Left ventricle myocardium inferior (tissue), 1 donor: ENCODE results near the gene ABCC3. TPM values are rescaled to one million over a fixed set of nuclear protein-coding genes. Genes with fewer than 3 reads are reported as not detected.

Experiments
- DNase-seq: peaks from one replicate; pipeline ENCODE4 v3.0.0-alpha.2; 2020
- H3K27ac ChIP-seq: fragments of 200-600 bp; replicated peaks from 2 replicates; pipeline ENCODE4 v1.8.0; 2021
- H3K27me3 ChIP-seq: fragments of 200-600 bp; 2 replicates; pipeline ENCODE4 v1.8.0; 2021; ENCODE audit warnings: low read depth
- H3K36me3 ChIP-seq: fragments of 200-600 bp; 2 replicates; pipeline ENCODE4 v1.8.0; 2021
- H3K4me1 ChIP-seq: fragments of 200-600 bp; 2 replicates; pipeline ENCODE4 v1.8.0; 2021
- H3K4me3 ChIP-seq: fragments of 200-600 bp; 2 replicates; pipeline ENCODE4 v1.8.0; 2021; ENCODE audit warnings: mild to moderate bottlenecking, moderate library complexity
- H3K9me3 ChIP-seq: fragments of 200-600 bp; replicated peaks from 2 replicates; pipeline ENCODE4 v1.8.0; 2021
- intact Hi-C: fragments of 100-400 bp; cut with micrococcal nuclease; formaldehyde crosslinking; loops from one replicate; pipeline ENCODE4 v1.11.0; 2022
- total RNA-seq: library from RNA; stranded (reverse); fragmentation: NEBNext Ultra II Directional; extraction: Animal tissue kit (Norgen Biotek cat#: 25700); gene quantifications from one replicate; pipeline ENCODE4 v1.2.1, GENCODE V29; 2021
- TF ChIP-seq, protein P1 (sequence below): fragments of 200-600 bp; IDR thresholded peaks from 2 replicates; pipeline ENCODE4 v1.8.0; 2021; ENCODE audit warnings: antibody characterized with exemption, mild to moderate bottlenecking, borderline replicate concordance
- donor health status: DM: no; HTN: yes; CAD: no; lungs with severe emphysema.

Gene ABCC3
- total RNA-seq, 1 donor from 2014 or later = 0.88 TPM

DNA sequence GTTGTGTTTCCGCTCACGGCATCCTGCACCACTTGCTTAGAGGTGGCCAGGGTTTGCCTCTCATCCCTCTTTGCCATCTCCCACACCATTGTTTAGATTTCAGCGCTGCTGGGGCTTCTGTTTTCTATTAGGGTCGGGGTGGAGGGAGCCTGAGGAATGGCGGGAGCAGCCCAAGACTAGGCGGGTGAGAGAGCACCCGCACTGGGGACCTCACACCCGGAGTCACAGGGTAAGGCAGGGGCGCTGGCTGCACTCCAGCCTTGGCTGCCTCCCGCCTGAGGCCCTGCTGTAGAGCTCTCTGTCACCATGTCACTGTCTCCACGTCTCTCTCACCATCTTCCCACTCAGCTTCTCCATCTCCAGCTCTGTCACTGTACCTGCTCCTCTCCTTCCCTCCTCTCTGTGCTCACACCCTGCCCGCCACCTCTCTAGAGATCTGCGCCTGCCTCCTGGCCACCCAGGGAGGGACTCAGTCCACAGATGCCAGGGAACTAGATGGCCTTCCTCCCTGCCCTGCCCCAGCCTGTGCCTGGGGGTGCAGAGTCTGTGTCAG is 32.8 kb upstream of the ABCC3 start:
- intact Hi-C loops = no loop called here
- no peaks in the 10 kb centered on the region for H3K9me3 ChIP-seq
- peaks cover 13% of the 10 kb centered on the region for H3K27me3 ChIP-seq
- no peaks in the 10 kb centered on the region for H3K36me3 ChIP-seq
- no peak for DNase-seq
- peaks cover 29% of the 10 kb centered on the region for H3K4me1 ChIP-seq
- H3K27ac ChIP-seq = no peak overlapping the region
- H3K4me3 ChIP-seq = no peak overlapping the region
- TF ChIP-seq, protein P1, sequence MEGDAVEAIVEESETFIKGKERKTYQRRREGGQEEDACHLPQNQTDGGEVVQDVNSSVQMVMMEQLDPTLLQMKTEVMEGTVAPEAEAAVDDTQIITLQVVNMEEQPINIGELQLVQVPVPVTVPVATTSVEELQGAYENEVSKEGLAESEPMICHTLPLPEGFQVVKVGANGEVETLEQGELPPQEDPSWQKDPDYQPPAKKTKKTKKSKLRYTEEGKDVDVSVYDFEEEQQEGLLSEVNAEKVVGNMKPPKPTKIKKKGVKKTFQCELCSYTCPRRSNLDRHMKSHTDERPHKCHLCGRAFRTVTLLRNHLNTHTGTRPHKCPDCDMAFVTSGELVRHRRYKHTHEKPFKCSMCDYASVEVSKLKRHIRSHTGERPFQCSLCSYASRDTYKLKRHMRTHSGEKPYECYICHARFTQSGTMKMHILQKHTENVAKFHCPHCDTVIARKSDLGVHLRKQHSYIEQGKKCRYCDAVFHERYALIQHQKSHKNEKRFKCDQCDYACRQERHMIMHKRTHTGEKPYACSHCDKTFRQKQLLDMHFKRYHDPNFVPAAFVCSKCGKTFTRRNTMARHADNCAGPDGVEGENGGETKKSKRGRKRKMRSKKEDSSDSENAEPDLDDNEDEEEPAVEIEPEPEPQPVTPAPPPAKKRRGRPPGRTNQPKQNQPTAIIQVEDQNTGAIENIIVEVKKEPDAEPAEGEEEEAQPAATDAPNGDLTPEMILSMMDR = no peak

DNA sequence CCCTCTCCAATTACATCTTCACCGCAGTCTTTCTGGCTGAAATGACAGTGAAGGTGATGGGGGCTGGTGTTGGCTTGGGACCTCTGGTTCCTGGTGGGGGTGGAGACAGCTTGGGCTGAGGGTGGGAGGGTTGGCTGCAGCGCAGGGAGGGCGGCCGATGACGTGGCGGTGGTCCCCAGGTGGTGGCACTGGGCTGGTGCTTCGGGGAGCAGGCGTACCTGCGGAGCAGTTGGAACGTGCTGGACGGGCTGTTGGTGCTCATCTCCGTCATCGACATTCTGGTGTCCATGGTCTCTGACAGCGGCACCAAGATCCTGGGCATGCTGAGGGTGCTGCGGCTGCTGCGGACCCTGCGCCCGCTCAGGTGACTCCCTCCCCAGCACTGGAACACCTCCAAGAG is 31.8 kb upstream of the ABCC3 start:
- no peaks in the 10 kb centered on the region for H3K9me3 ChIP-seq
- H3K4me3 ChIP-seq = no peak overlapping the region
- TF ChIP-seq, protein P1 = no peak
- peaks cover 29% of the 10 kb centered on the region for H3K4me1 ChIP-seq
- no peaks in the 10 kb centered on the region for H3K36me3 ChIP-seq
- intact Hi-C loops = no loop called here
- no peak overlapping the region for H3K27ac ChIP-seq
- peaks cover 17% of the 10 kb centered on the region for H3K27me3 ChIP-seq
- no peak for DNase-seq

DNA sequence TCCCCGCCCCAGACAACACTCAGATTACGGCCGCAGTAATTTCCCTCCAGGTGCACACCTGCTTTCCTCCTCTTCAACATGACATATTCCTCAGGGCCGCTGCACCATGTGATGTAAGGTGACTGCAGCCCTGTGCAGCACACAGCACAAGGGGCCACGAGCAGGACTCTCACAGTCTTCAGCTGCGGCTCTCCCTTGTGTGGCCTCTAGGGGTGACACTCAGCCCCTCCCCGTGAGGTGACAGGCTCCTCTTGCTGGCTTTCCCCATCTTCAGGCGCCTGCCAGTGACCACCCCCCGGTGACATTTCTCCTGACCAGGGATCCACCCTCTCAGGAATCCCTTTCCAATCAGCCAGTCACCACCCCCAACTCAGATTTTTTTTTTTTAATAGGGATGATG is 31.3 kb upstream of the ABCC3 start:
- peaks cover 22% of the 10 kb centered on the region for H3K27me3 ChIP-seq
- peaks cover 29% of the 10 kb centered on the region for H3K4me1 ChIP-seq
- intact Hi-C loops = no loop called here
- H3K27ac ChIP-seq = no peak overlapping the region
- DNase-seq = no peak
- no peaks in the 10 kb centered on the region for H3K9me3 ChIP-seq
- no peak overlapping the region for H3K4me3 ChIP-seq
- TF ChIP-seq, protein P1 = no peak
- no peaks in the 10 kb centered on the region for H3K36me3 ChIP-seq

DNA sequence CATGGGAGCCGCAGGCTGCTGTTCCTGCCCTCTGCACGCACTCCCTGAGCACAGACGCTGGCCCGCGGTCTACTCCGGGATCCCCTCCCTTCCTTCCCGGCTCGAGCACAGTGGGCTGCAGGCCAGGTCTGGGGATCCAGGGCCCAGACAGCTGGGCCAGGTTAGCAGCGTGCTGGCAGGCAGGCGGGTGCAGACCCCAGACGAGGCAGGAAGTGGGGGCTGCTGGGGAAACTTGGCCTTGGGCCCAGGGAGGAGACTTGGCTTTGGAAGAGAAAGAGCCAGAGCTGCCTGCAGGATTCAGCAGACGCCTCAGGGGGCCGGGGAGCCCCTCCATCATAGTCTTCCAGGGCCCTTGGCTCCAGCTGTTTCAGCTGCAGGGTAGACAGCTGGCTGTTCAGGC is 30.2 kb upstream of the ABCC3 start:
- no peak overlapping the region for H3K27ac ChIP-seq
- no peaks in the 10 kb centered on the region for H3K9me3 ChIP-seq
- peak overlapping the region; percentile 16 for H3K4me3 ChIP-seq
- peaks cover 33% of the 10 kb centered on the region for H3K27me3 ChIP-seq
- DNase-seq = peak; percentile 75
- TF ChIP-seq, protein P1 = no peak
- intact Hi-C loops = no loop called here
- H3K36me3 ChIP-seq = no peaks in the 10 kb centered on the region
- peaks cover 29% of the 10 kb centered on the region for H3K4me1 ChIP-seq

DNA sequence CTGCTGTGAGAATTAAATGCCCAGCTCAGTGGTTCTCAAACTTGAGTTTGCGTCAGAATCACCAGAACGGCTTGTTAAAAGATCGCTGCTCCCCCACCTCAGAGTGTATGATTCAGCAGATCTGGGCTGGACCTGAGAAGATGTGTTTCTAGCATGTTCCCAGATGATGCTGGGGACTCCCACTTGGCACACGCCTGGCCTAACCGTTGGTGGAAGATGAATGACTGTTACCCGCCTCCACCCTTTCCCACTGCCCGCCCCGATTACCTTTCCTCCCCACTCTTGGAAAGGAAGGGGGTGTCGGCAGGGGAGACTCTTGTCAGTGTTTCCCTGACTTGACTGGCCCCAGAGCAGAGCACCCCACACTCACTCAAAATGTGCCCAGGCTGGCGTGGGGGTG is 29.3 kb upstream of the ABCC3 start:
- intact Hi-C loops = no loop called here
- H3K4me1 ChIP-seq = peaks cover 29% of the 10 kb centered on the region
- TF ChIP-seq, protein P1 = no peak

More for the DNA sequence above, 29.3 kb upstream of the ABCC3 start:
- no peak overlapping the region for H3K27ac ChIP-seq
- peaks cover 40% of the 10 kb centered on the region for H3K27me3 ChIP-seq
- no peaks in the 10 kb centered on the region for H3K36me3 ChIP-seq
- no peaks in the 10 kb centered on the region for H3K9me3 ChIP-seq
- DNase-seq = no peak
- H3K4me3 ChIP-seq = no peak overlapping the region
